ENCODE measurements around the gene CBY3. TPM values are rescaled to one million over a fixed set of nuclear protein-coding genes. Genes with fewer than 3 reads are reported as not detected.
"Not testable (repeated sequence)": the region's sequence is repeated elsewhere in the genome, so short reads cannot be mapped to it uniquely, and the experiment has no call there.

Gene CBY3
- polyA plus RNA-seq, 4 donors: 0.07 to 1.0 TPM; not detected in 2

- no peaks in the 10 kb centered on the region for H3K36me3 ChIP-seq (ENCODE audit: control insufficient read depth in 3 of 3, insufficient read depth in 2 of 3, low read depth in 1 of 3, low read length in 3 of 3)
- H3K4me3 ChIP-seq (ENCODE audit: low read depth in 1 of 3, low read length in 3 of 3): no peak overlapping the region
- no peak overlapping the region for H3K27ac ChIP-seq (ENCODE audit: low read depth in 1 of 3, low read length in 2 of 3)
- no peak for DNase-seq
- peaks cover 0 to 9% (median 0%) of the 10 kb centered on the region in 3 donors for H3K4me1 ChIP-seq (ENCODE audit: control insufficient read depth in 3 of 3, insufficient read depth in 2 of 3, low read depth in 1 of 3, low read length in 2 of 3)
- WGBS, 3 donors: 90 to 95% (median 90%) methylated on average over 6 of the region's 6 CpGs
- FAIRE-seq: no peak
- no peaks in the 10 kb centered on the region for H3K27me3 ChIP-seq (ENCODE audit: control insufficient read depth in 3 of 3, insufficient read depth in 3 of 3, low read length in 3 of 3)
- no peaks in the 10 kb centered on the region for H3K9me3 ChIP-seq (ENCODE audit: control insufficient read depth in 2 of 2, insufficient read depth in 1 of 2, low read depth in 1 of 2, low read length in 1 of 2)
These were observed 13.7 kb upstream of the CBY3 start for GRCh38 chr5:179694561-179694960.

GRCh38 chr5:179689212-179689611 is 8.4 kb upstream of the CBY3 start:
- H3K4me1 ChIP-seq (ENCODE audit: control insufficient read depth in 3 of 3, insufficient read depth in 2 of 3, low read depth in 1 of 3, low read length in 2 of 3); H3K27ac ChIP-seq (ENCODE audit: low read depth in 1 of 3, low read length in 2 of 3); DNase-seq; H3K9me3 ChIP-seq (ENCODE audit: control insufficient read depth in 2 of 2, insufficient read depth in 1 of 2, low read depth in 1 of 2, low read length in 1 of 2); FAIRE-seq; H3K27me3 ChIP-seq (ENCODE audit: control insufficient read depth in 3 of 3, insufficient read depth in 3 of 3, low read length in 3 of 3); H3K36me3 ChIP-seq (ENCODE audit: control insufficient read depth in 3 of 3, insufficient read depth in 2 of 3, low read depth in 1 of 3, low read length in 3 of 3); H3K4me3 ChIP-seq (ENCODE audit: low read depth in 1 of 3, low read length in 3 of 3): not testable (repeated sequence)
- WGBS, 3 donors: 85 to 90% (median 87%) methylated on average over 9 of the region's 9 CpGs

GRCh38 chr5:179680014-179680779 is 637 bp downstream of the CBY3 start:
- no peak overlapping the region for H3K27ac ChIP-seq (ENCODE audit: low read depth in 1 of 3, low read length in 2 of 3)
- H3K27me3 ChIP-seq (ENCODE audit: control insufficient read depth in 3 of 3, insufficient read depth in 3 of 3, low read length in 3 of 3): no peaks in the 10 kb centered on the region
- FAIRE-seq (no peak), DNase-seq (peak; percentile 49 to 52)
- H3K4me1 ChIP-seq (ENCODE audit: control insufficient read depth in 3 of 3, insufficient read depth in 2 of 3, low read depth in 1 of 3, low read length in 2 of 3): peaks cover 0 to 13% (median 2%) of the 10 kb centered on the region in 3 donors
- H3K9me3 ChIP-seq (ENCODE audit: control insufficient read depth in 2 of 2, insufficient read depth in 1 of 2, low read depth in 1 of 2, low read length in 1 of 2): peaks cover 0 to 4% of the 10 kb centered on the region in 2 donors
- no peak overlapping the region for H3K4me3 ChIP-seq (ENCODE audit: low read depth in 1 of 3, low read length in 3 of 3)
- H3K36me3 ChIP-seq (ENCODE audit: control insufficient read depth in 3 of 3, insufficient read depth in 2 of 3, low read depth in 1 of 3, low read length in 3 of 3): peaks cover 0 to 5% (median 0%) of the 10 kb centered on the region in 3 donors
- WGBS, 3 donors: 83 to 91% (median 87%) methylated on average over 9 of the region's 9 CpGs

- no peaks in the 10 kb centered on the region for H3K27me3 ChIP-seq (ENCODE audit: control insufficient read depth in 3 of 3, insufficient read depth in 3 of 3, low read length in 3 of 3)
- peaks cover 0 to 7% (median 0%) of the 10 kb centered on the region in 3 donors for H3K36me3 ChIP-seq (ENCODE audit: control insufficient read depth in 3 of 3, insufficient read depth in 2 of 3, low read depth in 1 of 3, low read length in 3 of 3)
- H3K4me1 ChIP-seq (ENCODE audit: control insufficient read depth in 3 of 3, insufficient read depth in 2 of 3, low read depth in 1 of 3, low read length in 2 of 3): peaks cover 0 to 13% (median 2%) of the 10 kb centered on the region in 3 donors
- peak overlapping the region; percentile 24 to 94 (median 50) for H3K4me3 ChIP-seq (ENCODE audit: low read depth in 1 of 3, low read length in 3 of 3)
- peak overlapping the region; percentile 42 to 99 (median 87) for H3K27ac ChIP-seq (ENCODE audit: low read depth in 1 of 3, low read length in 2 of 3)
- no peak for FAIRE-seq
- peaks cover 0 to 4% of the 10 kb centered on the region in 2 donors for H3K9me3 ChIP-seq (ENCODE audit: control insufficient read depth in 2 of 2, insufficient read depth in 1 of 2, low read depth in 1 of 2, low read length in 1 of 2)
- peak in 1 of 2 donors; percentile 79 for DNase-seq
- WGBS, 3 donors: 22 to 68% (median 53%) methylated on average over 34 to 41 of the region's 41 CpGs
These were observed 1.7 kb downstream of the CBY3 start for GRCh38 chr5:179679014-179679674.

GRCh38 chr5:179678223-179679013 is 2.4 kb downstream of the CBY3 start:
- Histone ChIP-seq H3K27me3 (ENCODE audit: control insufficient read depth in 3 of 3, insufficient read depth in 3 of 3, low read length in 3 of 3) (no peaks in the 10 kb centered on the region), H3K9me3 (ENCODE audit: control insufficient read depth in 2 of 2, insufficient read depth in 1 of 2, low read depth in 1 of 2, low read length in 1 of 2) (peaks cover 0 to 4% of the 10 kb centered on the region in 2 donors), H3K27ac (ENCODE audit: low read depth in 1 of 3, low read length in 2 of 3) (peak overlapping the region; percentile 81 to 99 (median 87)), H3K36me3 (ENCODE audit: control insufficient read depth in 3 of 3, insufficient read depth in 2 of 3, low read depth in 1 of 3, low read length in 3 of 3) (peaks cover 0 to 7% (median 0%) of the 10 kb centered on the region in 3 donors), H3K4me3 (ENCODE audit: low read depth in 1 of 3, low read length in 3 of 3) (peak overlapping the region; percentile 42 to 94 (median 50)), H3K4me1 (ENCODE audit: control insufficient read depth in 3 of 3, insufficient read depth in 2 of 3, low read depth in 1 of 3, low read length in 2 of 3) (peaks cover 0 to 13% (median 2%) of the 10 kb centered on the region in 3 donors)
- peak; percentile 97 to 99 for DNase-seq
- no peak for FAIRE-seq
- WGBS, 3 donors: 0 to 1% (median 1%) methylated on average over 76 to 78 of the region's 78 CpGs

GRCh38 chr5:179668391-179668790 is 12.4 kb downstream of the CBY3 start:
- WGBS, 3 donors: 51 to 75% (median 71%) methylated on average over 7 of the region's 7 CpGs

GRCh38 chr5:179661647-179662046 is 19.2 kb downstream of the CBY3 start:
- H3K27ac ChIP-seq (ENCODE audit: low read depth in 1 of 3, low read length in 2 of 3); H3K27me3 ChIP-seq (ENCODE audit: control insufficient read depth in 3 of 3, insufficient read depth in 3 of 3, low read length in 3 of 3); FAIRE-seq; DNase-seq; H3K4me1 ChIP-seq (ENCODE audit: control insufficient read depth in 3 of 3, insufficient read depth in 2 of 3, low read depth in 1 of 3, low read length in 2 of 3); H3K9me3 ChIP-seq (ENCODE audit: control insufficient read depth in 2 of 2, insufficient read depth in 1 of 2, low read depth in 1 of 2, low read length in 1 of 2); H3K4me3 ChIP-seq (ENCODE audit: low read depth in 1 of 3, low read length in 3 of 3): not testable (repeated sequence)
- H3K36me3 ChIP-seq (ENCODE audit: control insufficient read depth in 3 of 3, insufficient read depth in 2 of 3, low read depth in 1 of 3, low read length in 3 of 3): peaks cover 0 to 27% (median 0%) of the 10 kb centered on the region in 3 donors
- WGBS, 3 donors: 93 to 97% (median 96%) methylated on average over 6 of the region's 6 CpGs

More at GRCh38 chr5:179668391-179668790, 12.4 kb downstream of the CBY3 start:
- H3K4me3 ChIP-seq (ENCODE audit: low read depth in 1 of 3, low read length in 3 of 3): no peak overlapping the region
- no peaks in the 10 kb centered on the region for H3K9me3 ChIP-seq (ENCODE audit: control insufficient read depth in 2 of 2, insufficient read depth in 1 of 2, low read depth in 1 of 2, low read length in 1 of 2)
- no peak for FAIRE-seq
- peaks cover 0 to 26% (median 0%) of the 10 kb centered on the region in 3 donors for H3K36me3 ChIP-seq (ENCODE audit: control insufficient read depth in 3 of 3, insufficient read depth in 2 of 3, low read depth in 1 of 3, low read length in 3 of 3)
- H3K4me1 ChIP-seq (ENCODE audit: control insufficient read depth in 3 of 3, insufficient read depth in 2 of 3, low read depth in 1 of 3, low read length in 2 of 3): no peaks in the 10 kb centered on the region
- H3K27me3 ChIP-seq (ENCODE audit: control insufficient read depth in 3 of 3, insufficient read depth in 3 of 3, low read length in 3 of 3): no peaks in the 10 kb centered on the region
- no peak overlapping the region for H3K27ac ChIP-seq (ENCODE audit: low read depth in 1 of 3, low read length in 2 of 3)
- DNase-seq: peak; percentile 30 to 63

All from small intestine (tissue), 7 donors.